OCI-LY3 (cell line): ENCODE measurements around the gene BLOC1S6.

Experiments
- EZH2phosphoT487 ChIP-seq: fragments of 200-600 bp; shearing (Covaris generic); IDR thresholded peaks from 2 replicates; pipeline ENCODE4 v1.6.1; 2018; ENCODE audit warnings: antibody characterized with exemption, mixed run types, low read depth
- TF ChIP-seq, protein P1 (sequence below): fragments of 200-600, 300-600 bp; sonication (generic); IDR thresholded peaks from 2 replicates; pipeline ENCODE4 v1.5.1; 2014; ENCODE audit warnings: antibody characterized with exemption, low read length, low read depth

DNA sequence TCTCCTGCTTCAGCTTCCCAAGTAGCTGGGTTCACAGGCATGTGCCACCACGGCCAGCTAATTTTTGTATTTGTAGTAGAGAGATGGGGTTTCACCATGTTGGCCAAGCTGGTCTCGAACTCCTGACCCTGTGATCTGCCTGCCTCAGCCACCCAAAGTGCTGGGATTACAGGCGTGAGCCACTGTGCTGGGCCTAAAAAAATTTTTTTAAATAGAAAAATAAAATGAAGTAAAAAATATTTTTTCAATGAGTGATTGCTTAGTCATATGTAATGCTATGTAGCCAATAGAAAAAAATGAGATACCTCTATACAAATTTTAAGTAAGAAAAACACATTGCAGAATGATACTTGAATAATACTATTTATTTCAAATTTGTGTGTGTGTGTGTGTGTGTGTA is 36.7 kb upstream of the BLOC1S6 start:
- TF ChIP-seq, protein P1, sequence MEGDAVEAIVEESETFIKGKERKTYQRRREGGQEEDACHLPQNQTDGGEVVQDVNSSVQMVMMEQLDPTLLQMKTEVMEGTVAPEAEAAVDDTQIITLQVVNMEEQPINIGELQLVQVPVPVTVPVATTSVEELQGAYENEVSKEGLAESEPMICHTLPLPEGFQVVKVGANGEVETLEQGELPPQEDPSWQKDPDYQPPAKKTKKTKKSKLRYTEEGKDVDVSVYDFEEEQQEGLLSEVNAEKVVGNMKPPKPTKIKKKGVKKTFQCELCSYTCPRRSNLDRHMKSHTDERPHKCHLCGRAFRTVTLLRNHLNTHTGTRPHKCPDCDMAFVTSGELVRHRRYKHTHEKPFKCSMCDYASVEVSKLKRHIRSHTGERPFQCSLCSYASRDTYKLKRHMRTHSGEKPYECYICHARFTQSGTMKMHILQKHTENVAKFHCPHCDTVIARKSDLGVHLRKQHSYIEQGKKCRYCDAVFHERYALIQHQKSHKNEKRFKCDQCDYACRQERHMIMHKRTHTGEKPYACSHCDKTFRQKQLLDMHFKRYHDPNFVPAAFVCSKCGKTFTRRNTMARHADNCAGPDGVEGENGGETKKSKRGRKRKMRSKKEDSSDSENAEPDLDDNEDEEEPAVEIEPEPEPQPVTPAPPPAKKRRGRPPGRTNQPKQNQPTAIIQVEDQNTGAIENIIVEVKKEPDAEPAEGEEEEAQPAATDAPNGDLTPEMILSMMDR, result no peak
- TF ChIP-seq EZH2phosphoT487, result no peak
